ENCODE results near the gene MVB12B. TPM values are rescaled to one million over a fixed set of nuclear protein-coding genes. Genes with fewer than 3 reads are reported as not detected.
"Not testable (repeated sequence)": the region's sequence is repeated elsewhere in the genome, so short reads cannot be mapped to it uniquely, and the experiment has no call there.

The MVB12B gene
- total RNA-seq, 1 donor from 2014 or later = 1.0 TPM

GRCh38 chr9:126528915-126529314, 202.3 kb downstream of the MVB12B start:
- intact Hi-C loops (cut with micrococcal nuclease) = no loop called here

GRCh38 chr9:126531035-126531571, 204.5 kb downstream of the MVB12B start:
- intact Hi-C loops (cut with micrococcal nuclease) = no loop called here

DNA sequence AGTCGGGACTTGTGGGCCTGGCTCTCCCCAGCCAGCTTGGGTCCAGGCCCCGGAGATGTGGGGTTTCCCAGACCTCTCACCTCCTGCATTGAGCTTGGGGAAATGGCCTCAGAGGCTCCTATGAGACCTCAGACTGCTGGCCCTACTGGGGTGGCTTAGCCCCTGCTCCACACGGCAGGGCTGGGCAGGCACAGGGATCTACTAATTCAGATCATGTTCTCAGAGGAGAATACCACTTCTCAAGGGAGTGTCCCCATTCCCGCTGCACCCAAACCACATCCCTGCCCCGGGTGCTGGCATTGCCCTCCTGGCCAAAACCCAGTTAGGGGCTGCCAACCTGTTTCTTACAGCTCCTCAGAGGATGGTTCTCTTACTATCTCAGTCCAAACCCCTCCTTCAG, 205.0 kb downstream of the MVB12B start:
- intact Hi-C loops (cut with micrococcal nuclease) = no loop called here

DNA sequence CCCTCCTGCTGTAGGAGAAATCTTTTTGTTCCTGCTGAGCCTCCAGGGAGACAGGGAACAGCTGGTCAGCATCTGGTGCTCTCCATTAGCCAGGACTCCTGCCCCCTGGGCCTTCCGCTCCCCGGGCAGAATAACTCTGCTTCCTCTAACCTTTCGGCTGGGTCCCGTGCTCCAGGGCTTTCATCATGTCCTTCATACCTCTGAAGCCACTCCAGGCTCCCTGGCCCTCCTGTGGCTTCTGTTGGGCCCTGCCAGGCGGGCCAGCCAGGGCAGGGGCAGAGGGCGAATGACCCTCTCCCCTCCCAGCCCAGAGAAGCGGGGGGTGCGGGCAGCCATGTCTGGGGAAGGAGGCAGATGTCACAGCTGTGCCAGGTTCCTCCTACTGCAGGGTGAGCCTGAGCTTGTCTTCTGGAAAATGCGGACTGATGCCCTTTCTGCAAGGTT, 205.4 kb downstream of the MVB12B start:
- intact Hi-C loops (cut with micrococcal nuclease) = no loop called here

DNA sequence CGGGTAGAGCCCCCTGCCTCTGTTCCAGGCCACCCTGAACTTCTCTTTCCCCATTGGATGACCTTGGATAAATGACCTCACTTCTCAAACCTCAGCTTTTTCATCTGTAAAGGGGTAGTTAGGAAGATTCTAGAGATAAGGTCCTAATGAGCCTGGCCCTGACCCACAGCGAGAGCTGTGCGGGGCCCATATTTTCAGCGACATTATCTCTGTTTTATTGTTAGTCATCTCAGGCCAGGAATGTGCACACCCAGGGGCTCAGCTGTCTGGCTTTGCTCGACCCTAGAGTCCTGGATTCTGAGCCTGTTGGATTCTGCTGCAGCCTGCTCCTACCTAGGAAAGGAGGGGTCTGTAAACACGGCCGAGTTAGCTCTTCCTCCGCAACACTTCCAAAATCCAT, 205.9 kb downstream of the MVB12B start:
- intact Hi-C loops (cut with micrococcal nuclease) = no loop called here

GRCh38 chr9:126532951-126533925, 206.6 kb downstream of the MVB12B start:
- intact Hi-C loops (cut with micrococcal nuclease) = no loop called here

GRCh38 chr9:126533926-126534310, 207.3 kb downstream of the MVB12B start:
- intact Hi-C loops (cut with micrococcal nuclease) = no loop called here

DNA sequence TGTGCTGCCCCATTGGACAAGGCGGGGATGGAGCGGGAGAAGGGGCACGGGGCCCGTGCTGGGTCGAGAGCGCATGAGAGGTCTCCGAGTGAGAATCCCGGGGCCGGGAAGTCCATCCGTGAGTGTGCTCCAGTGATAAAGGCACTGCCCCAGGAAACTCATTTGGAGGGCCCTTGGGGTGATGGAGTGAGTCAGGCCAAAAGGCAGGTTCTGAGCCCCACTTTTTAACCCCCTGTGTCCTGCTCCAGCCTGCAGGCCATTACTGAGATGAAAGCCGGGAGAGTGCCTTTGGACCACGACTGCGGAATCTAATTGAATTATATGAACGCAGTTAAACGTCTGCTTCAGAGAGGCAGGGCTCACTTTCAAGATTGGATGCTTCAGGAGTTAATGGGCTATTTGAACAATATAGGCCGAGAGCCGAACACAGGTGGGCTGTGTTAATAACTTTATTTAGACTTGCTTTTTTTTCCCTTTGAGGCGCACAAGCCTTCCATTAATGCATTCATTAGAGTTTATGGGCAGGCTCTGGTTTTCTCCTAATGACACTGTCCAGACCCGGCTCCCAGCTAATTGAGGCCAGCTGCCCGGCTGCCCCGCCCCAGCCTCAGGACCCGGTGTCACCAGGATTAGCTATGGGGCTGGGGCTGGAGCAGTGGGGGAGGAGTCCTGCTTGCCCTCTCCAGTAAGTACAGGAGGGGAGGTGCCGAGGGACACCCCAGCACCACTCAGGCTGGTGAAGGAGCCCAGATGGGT, 208.0 kb downstream of the MVB12B start:
- intact Hi-C loops (cut with micrococcal nuclease) = no loop called here

- intact Hi-C loops (cut with micrococcal nuclease) = no loop called here
These were observed 209.5 kb downstream of the MVB12B start for GRCh38 chr9:126536131-126536530.

DNA sequence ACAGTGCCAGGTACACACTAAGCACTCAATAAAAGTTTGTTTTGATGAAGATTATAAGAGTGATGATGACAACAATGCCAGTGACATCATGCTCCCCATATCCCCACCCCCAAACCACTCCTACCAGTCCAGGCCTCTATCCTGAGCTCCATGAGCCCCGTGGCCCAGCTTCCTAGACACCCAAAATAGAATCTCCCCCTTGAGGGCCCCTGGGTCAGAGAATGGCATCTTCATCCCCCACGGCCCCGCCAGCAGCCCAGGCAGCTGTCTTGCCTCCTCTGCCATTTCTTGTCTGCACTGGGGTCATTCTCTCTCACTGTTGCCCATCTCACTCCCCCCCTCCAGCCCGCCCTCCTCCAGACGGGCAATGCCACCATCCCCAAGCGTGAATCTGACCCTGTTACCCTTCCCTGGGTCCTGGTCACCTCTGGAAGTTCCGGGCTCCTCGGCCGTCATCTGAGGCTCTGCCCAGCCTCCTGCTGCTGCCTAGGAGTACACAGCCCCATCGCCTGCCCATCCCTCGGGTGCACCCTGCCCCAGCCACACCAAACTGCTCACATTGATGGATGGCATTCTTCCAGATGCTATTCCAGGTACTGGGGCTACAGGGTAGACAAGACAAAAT, 210.3 kb downstream of the MVB12B start:
- intact Hi-C loops (cut with micrococcal nuclease) = no loop called here

- intact Hi-C loops (cut with micrococcal nuclease) = no loop called here
These were observed 211.9 kb downstream of the MVB12B start for GRCh38 chr9:126538550-126538949.

DNA sequence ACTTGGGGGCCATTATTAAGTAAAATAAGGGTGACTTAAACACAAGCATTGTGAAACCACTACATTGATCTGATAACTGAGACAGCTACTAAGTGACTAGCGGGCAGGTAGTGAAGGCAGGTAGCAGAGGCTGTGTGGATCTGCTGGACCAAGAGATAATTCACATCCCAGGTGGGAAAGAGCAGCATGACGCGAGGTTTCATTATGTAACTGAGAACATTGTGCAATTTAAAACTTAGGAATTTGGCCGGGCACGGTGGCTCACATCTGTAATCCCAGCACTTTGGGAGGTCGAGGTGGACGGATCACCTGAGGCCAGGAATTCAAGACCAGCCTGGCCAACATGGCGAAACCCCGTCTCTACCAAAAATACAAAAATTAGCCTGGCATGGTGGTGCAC, 213.8 kb downstream of the MVB12B start:
- intact Hi-C loops (cut with micrococcal nuclease) = not testable (repeated sequence)

DNA sequence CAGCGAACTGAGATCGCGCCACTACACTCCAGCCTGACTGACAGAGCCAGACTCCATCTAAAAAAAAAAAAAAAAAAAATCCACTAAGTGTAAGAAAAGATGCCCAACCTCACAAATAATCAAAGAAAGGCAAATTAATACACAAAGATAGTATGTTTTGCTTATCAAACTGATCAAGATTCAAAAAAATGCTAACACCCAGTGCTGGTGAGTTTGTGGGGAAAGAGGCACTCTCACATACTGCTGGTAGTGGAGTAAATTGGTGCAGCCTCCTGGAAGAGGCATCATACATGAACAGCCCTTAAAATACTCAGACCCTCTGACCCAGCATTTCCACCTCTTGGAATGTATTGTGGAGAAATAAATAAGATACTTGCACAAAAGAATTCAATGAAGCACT, 216.9 kb downstream of the MVB12B start:
- intact Hi-C loops (cut with micrococcal nuclease) = no loop called here

- intact Hi-C loops (cut with micrococcal nuclease) = no loop called here
These were observed 218.5 kb downstream of the MVB12B start for GRCh38 chr9:126545106-126545505.

DNA sequence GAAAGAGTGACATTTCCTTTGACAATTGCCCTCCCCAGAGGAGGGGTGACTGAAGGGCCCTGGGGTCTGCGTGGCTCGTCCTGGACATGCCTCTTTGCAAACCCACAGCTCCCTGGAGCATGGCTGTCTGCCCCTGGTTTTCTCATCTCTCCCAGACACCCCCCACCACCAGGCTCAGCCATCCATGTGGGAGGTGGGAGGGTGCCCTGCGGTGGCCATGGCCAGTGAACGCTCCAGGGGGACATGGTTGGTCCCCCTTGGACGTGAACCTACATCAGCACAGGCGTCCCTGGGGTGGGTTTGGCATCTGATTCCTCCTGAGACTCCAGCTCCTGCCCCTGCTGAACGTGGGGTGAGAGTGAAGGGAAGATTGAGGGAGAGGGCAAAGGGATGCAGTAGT, 219.4 kb downstream of the MVB12B start:
- intact Hi-C loops (cut with micrococcal nuclease) = no loop called here

DNA sequence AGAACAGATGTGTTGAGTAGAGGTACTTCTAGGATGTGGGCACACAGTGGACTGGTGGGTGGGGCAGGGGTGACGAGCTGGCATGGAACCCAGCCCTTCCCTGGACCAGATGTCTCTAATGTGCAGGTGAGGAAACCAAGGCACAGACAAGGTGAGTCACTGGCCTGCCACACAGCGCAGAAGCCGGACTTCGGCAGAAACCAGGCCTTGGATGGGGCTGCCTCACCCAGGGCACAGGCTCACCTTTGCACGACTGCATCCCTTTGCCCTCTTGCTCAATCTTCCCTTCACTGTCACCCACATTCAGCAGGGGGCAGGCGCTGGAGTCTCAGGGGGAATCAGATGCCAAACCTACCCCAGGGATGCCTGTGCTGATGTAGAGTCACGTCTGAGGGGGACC, 221.7 kb downstream of the MVB12B start:
- intact Hi-C loops (cut with micrococcal nuclease) = no loop called here

DNA sequence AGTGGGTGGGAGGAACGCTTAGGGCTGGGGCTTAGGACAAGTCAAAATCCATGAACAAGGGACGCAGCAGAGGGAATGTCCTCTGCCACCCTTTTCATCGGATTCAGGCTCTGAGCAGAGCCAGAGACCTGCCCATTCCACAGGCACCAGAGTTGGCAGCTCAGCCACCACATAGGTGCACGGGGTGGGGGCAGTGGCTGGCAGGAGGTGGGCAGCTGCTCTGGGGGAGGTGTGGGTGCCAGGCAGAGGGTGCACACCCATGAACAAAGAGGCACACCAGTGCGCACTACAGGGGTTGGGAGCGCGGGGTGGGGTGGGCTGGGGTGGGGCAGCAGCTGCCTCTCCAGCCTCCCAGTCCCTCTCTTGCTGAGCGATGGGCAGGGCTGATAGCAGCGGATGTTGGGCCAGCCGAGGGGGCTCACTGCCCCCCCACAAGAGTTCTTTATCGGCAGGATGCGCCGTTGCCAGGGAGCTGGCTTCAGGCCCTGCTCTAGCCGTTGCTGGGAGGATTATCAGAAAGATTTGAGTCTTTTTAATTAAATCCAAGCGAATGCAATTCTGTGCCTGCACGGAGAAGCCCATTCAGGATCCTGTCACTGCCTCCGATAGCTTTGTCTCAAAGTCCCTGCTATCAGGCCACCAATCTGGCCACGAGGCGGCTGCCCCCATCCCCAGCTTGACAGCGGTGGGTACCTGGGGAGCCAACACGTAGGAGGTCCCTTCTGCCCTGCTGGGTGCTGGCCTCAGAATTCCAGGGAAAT, 222.8 kb downstream of the MVB12B start:
- intact Hi-C loops (cut with micrococcal nuclease) = no loop called here

- intact Hi-C loops (cut with micrococcal nuclease) = no loop called here
These were observed 224.3 kb downstream of the MVB12B start for GRCh38 chr9:126550891-126551351.

GRCh38 chr9:126551812-126552211, 225.2 kb downstream of the MVB12B start:
- intact Hi-C loops (cut with micrococcal nuclease) = no loop called here

- intact Hi-C loops (cut with micrococcal nuclease) = no loop called here
These were observed 227.7 kb downstream of the MVB12B start for GRCh38 chr9:126554292-126554691.

DNA sequence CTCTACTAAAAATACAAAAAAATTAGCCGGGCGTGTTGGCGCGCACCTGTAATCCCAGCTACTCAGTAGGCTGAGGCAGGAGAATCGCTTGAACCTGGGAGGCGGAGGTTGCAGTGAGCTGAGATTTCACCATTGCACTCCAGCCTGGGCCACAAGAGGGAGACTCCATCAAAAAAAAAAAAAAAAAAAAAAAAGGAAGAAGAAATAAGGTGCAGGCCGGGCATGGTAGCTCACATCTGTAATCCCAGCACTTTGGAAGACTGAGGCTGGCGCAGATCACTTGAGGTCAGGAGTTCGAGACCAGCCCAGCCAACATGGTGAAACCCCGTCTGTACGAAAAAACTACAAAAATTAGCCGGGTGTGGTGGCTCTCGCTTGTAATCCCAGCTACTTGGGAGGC, 228.8 kb downstream of the MVB12B start:
- intact Hi-C loops (cut with micrococcal nuclease) = loop anchor here (5.0 kb wide), 1 partner anchor 38 kb away; no protein-coding TSS in a partner anchor

Measured in T-helper 2 cell treated with Interferon-gamma antibody and Interleukin-4, amounts not matched to agents 100 ng/mL and 5 ng/mL, for 36 hours (primary cell).